ENCODE data around the gene MLPH.

Gene MLPH

GRCh38 chr2:237486819-237487448, at the start of gene MLPH:
Gene MLPH (plus strand): TSS chr2:237487251. CDS start chr2:237493427, 6,176 bp downstream.
- no peak for DNase-seq

GRCh38 chr2:237437566-237437965, 49.5 kb upstream of the MLPH start:
- DNase-seq, result no peak

- DNase-seq, result no peak
Observed at GRCh38 chr2:237438080-237438940, 48.7 kb upstream of the MLPH start.

- DNase-seq, result no peak
Observed at GRCh38 chr2:237440819-237441281, 46.2 kb upstream of the MLPH start.

- DNase-seq, result no peak
Observed at GRCh38 chr2:237441605-237442274, 45.3 kb upstream of the MLPH start.

GRCh38 chr2:237444071-237444470, 43.0 kb upstream of the MLPH start:
- DNase-seq, result no peak

- DNase-seq, result no peak
Observed at GRCh38 chr2:237445611-237446337, 41.3 kb upstream of the MLPH start.

GRCh38 chr2:237446338-237446665, 40.7 kb upstream of the MLPH start:
- DNase-seq, result no peak

- no peak for DNase-seq
Observed at GRCh38 chr2:237447496-237447895, 39.6 kb upstream of the MLPH start.

GRCh38 chr2:237448171-237448570, 38.9 kb upstream of the MLPH start:
- no peak for DNase-seq

GRCh38 chr2:237448626-237449025, 38.4 kb upstream of the MLPH start:
- no peak for DNase-seq

GRCh38 chr2:237449193-237449881, 37.7 kb upstream of the MLPH start:
- DNase-seq, result no peak

GRCh38 chr2:237450108-237450507, 36.9 kb upstream of the MLPH start:
- DNase-seq, result no peak

GRCh38 chr2:237450583-237450982, 36.5 kb upstream of the MLPH start:
- DNase-seq, result no peak

GRCh38 chr2:237451643-237452469, 35.2 kb upstream of the MLPH start:
- DNase-seq, result no peak

- DNase-seq, result no peak
Observed at GRCh38 chr2:237452861-237453260, 34.2 kb upstream of the MLPH start.

- no peak for DNase-seq
Observed at GRCh38 chr2:237453671-237454070, 33.4 kb upstream of the MLPH start.

- no peak for DNase-seq
Observed at GRCh38 chr2:237455764-237456163, 31.3 kb upstream of the MLPH start.

- no peak for DNase-seq
Observed at GRCh38 chr2:237456200-237456843, 30.7 kb upstream of the MLPH start.

GRCh38 chr2:237457388-237457941, 29.6 kb upstream of the MLPH start:
- no peak for DNase-seq

- no peak for DNase-seq
Observed at GRCh38 chr2:237458519-237458918, 28.5 kb upstream of the MLPH start.
